Right lobe of liver (tissue), 6 donors: Measurements from ENCODE around the gene CDCP2. TPM values are rescaled to one million over a fixed set of nuclear protein-coding genes. Genes with fewer than 3 reads are reported as not detected.

ENCODE experiments used
- ATAC-seq, 4 donors: fragments of 200-7000 bp; cut with Tn5 transposase; one replicate each; pipeline ENCODE4 v1.9.1; 2020; ENCODE audit warnings: mild to moderate bottlenecking in 4 of 4, moderate library complexity in 4 of 4
- DNase-seq, 3 donors: peaks; one replicate each; pipeline ENCODE4 v3.0.0-alpha.2; 2020
- H3K27ac ChIP-seq, 3 donors: fragments of 200-600 bp; one replicate each; pipeline ENCODE4 v1.8.0; 2022
- H3K27me3 ChIP-seq, 2 donors: fragments of 200-600 bp; one replicate each; pipeline ENCODE4 v1.8.0; 2022
- H3K36me3 ChIP-seq, 4 donors: fragments of 200-600 bp; sonication (generic) in 1 of 4; one replicate each; pipeline versions ENCODE4 v1.5.1 to v1.8.0; 2017 to 2022; ENCODE audit warnings: control low read depth in 1 of 4
- H3K4me1 ChIP-seq, 4 donors: fragments of 200-600 bp; sonication (generic) in 1 of 4; one replicate each; pipeline versions ENCODE4 v1.5.1 to v1.8.0; 2017 to 2022; ENCODE audit warnings: control low read depth in 1 of 4
- H3K4me3 ChIP-seq, 3 donors: fragments of 200-600 bp; one replicate each; pipeline ENCODE4 v1.8.0; 2022
- H3K9me3 ChIP-seq, 4 donors: fragments of 200-600 bp; sonication (generic) in 1 of 4; one replicate each; pipeline versions ENCODE4 v1.5.1 to v1.8.0; 2017 to 2022; ENCODE audit warnings: control low read depth in 1 of 4
- POLR2A ChIP-seq: fragments of 450-650 bp; IDR thresholded peaks from one replicate; pipeline ENCODE4 v1.6.1; 2017; ENCODE audit warnings: antibody characterized with exemption, mild to moderate bottlenecking
- WGBS: methylation state at CpG from one replicate; pipeline ENCODE4 v1.1.6; 2018; ENCODE audit warnings: low coverage, low lambda C conversion rate; ENCODE audit not compliant: insufficient coverage; ENCODE audit errors: missing lambda C conversion rate; 5-methylcytosine and 5-hydroxymethylcytosine counted together
- intact Hi-C, 2 donors: fragments of 100-400 bp; cut with DNase I; formaldehyde crosslinking; loops; one replicate each; pipeline versions ENCODE4 v1.11.2 to v1.14.1; 2022
- total RNA-seq, 6 experiments: library from RNA; depleted of rRNA in 2 of 6; stranded (reverse); fragments of >200 nt in 2 of 6; fragmentation: NEBNext Ultra II Directional in 3 of 6; extraction: Animal tissue kit (Norgen Biotek cat#: 25700) in 3 of 6; gene quantifications; one replicate each; pipeline versions ENCODE4 v1.1.0 to v1.2.4, GENCODE V29; 2016 to 2023
- TF ChIP-seq, protein P1 (sequence below), 4 donors: fragments of 200-600 bp in 3 of 4; fragments of 450-650 bp in 1 of 4; IDR thresholded peaks; one replicate each; pipeline versions ENCODE4 v1.5.1 to v1.8.0; 2016 to 2022; ENCODE audit warnings: antibody characterized with exemption in 4 of 4, mild to moderate bottlenecking in 2 of 4
- donor health status: DM: no; HTN: yes; CAD: no.
- donor health status: DM: no; HTN: no; CAD: no.
- donor health status: DM: no; HTN: no; CAD: no.
- donor health status: DM: no; HTN: yes; CAD: no.
- donor health status: DM: no; HTN: yes; CAD: no.

Gene CDCP2
- total RNA-seq, 6 experiments from 2014 or later = not detected

DNA sequence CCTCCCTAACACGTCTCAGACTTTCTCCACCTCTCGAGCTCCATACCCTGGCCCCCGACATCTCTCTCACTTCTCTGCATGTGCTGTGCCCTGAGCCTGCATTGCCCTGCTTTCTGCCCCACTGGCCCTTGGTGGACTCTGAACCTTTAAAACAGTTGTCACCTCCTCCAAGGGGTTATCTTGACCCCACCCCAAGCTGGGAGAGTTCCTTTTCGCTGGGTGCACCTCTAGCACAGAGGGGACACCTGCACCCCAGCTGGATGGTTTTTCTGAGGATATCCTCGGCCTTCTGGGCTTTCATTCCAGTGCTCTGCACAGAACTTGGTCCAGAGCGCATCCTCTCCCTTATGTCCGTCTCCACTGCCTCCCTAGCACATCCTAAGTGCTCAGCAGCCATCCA lies 4.2 kb upstream of the CDCP2 start:
- no peaks in the 10 kb centered on the region for H3K27me3 ChIP-seq
- H3K4me1 ChIP-seq = peaks cover 0 to 11% (median 4%) of the 10 kb centered on the region in 4 donors
- H3K4me3 ChIP-seq = no peak overlapping the region
- ATAC-seq = no peak
- no peak for DNase-seq
- no peak overlapping the region for H3K27ac ChIP-seq
- WGBS = 88% methylated on average over 6 of the region's 7 CpGs
- intact Hi-C loops = no loop called here
- no peaks in the 10 kb centered on the region for H3K36me3 ChIP-seq
- H3K9me3 ChIP-seq = no peaks in the 10 kb centered on the region
- TF ChIP-seq, protein P1, sequence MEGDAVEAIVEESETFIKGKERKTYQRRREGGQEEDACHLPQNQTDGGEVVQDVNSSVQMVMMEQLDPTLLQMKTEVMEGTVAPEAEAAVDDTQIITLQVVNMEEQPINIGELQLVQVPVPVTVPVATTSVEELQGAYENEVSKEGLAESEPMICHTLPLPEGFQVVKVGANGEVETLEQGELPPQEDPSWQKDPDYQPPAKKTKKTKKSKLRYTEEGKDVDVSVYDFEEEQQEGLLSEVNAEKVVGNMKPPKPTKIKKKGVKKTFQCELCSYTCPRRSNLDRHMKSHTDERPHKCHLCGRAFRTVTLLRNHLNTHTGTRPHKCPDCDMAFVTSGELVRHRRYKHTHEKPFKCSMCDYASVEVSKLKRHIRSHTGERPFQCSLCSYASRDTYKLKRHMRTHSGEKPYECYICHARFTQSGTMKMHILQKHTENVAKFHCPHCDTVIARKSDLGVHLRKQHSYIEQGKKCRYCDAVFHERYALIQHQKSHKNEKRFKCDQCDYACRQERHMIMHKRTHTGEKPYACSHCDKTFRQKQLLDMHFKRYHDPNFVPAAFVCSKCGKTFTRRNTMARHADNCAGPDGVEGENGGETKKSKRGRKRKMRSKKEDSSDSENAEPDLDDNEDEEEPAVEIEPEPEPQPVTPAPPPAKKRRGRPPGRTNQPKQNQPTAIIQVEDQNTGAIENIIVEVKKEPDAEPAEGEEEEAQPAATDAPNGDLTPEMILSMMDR (IDR thresholded peaks at IDR 0.05) = no peak
- TF ChIP-seq POLR2A = no peak

GRCh38 chr1:54156201-54156600 lies 3.4 kb upstream of the CDCP2 start:
- H3K27me3 ChIP-seq = no peaks in the 10 kb centered on the region
- no peaks in the 10 kb centered on the region for H3K9me3 ChIP-seq
- H3K36me3 ChIP-seq = no peaks in the 10 kb centered on the region
- no peak for ATAC-seq
- no peak overlapping the region for H3K4me3 ChIP-seq
- no peak overlapping the region for H3K27ac ChIP-seq
- no peak for TF ChIP-seq POLR2A
- TF ChIP-seq, protein P1 (IDR thresholded peaks at IDR 0.05) = no peak
- DNase-seq = no peak
- 91% methylated on average over 3 of the region's 3 CpGs for WGBS
- H3K4me1 ChIP-seq = peaks cover 0 to 11% (median 4%) of the 10 kb centered on the region in 4 donors
- intact Hi-C loops = no loop called here

GRCh38 chr1:54153535-54154439 lies 987 bp upstream of the CDCP2 start:
- Histone ChIP-seq H3K4me3 (no peak overlapping the region), H3K27ac (no peak overlapping the region), H3K27me3 (no peaks in the 10 kb centered on the region), H3K9me3 (no peaks in the 10 kb centered on the region), H3K4me1 (peaks cover 0 to 11% (median 4%) of the 10 kb centered on the region in 4 donors), H3K36me3 (no peaks in the 10 kb centered on the region)
- no peak for TF ChIP-seq POLR2A
- TF ChIP-seq, protein P1 (IDR thresholded peaks at IDR 0.05) = no peak
- DNase-seq (peak; percentile 71 to 90 (median 81)), ATAC-seq (peak; percentile 96 to 98 (median 98))
- intact Hi-C loops = no loop called here
- WGBS = 27% methylated on average over 16 of the region's 19 CpGs

DNA sequence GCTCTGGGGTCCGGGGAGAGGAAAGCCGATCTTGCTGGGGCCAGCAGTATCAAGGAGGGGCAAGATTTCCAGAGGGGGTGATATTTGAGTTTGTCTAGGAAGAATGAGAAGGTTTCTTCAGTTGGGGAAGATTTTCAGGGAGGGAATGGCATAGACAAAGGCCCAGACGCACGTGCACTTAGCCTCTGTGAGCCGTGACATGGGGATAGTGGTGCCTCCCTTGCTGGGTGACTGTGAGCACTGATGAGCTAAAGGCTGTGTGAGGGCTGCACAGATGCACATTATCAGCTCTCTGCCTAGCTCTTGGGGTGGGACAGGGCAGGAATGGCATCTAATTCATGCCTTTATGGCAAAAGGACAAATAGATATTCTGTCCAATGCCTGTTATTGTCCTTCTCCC lies 1.8 kb downstream of the CDCP2 start:
- H3K27ac ChIP-seq = no peak overlapping the region
- H3K4me3 ChIP-seq = no peak overlapping the region
- peaks cover 0 to 11% (median 4%) of the 10 kb centered on the region in 4 donors for H3K4me1 ChIP-seq
- intact Hi-C loops = no loop called here
- ATAC-seq (no peak), DNase-seq (no peak)
- TF ChIP-seq, protein P1 (IDR thresholded peaks at IDR 0.05) = no peak
- TF ChIP-seq POLR2A = no peak
- H3K9me3 ChIP-seq = no peaks in the 10 kb centered on the region
- 100% methylated on average over 5 of the region's 5 CpGs for WGBS
- no peaks in the 10 kb centered on the region for H3K36me3 ChIP-seq
- no peaks in the 10 kb centered on the region for H3K27me3 ChIP-seq
